Putamen (tissue), 1 donor: Measurements from ENCODE around the gene TCF7L1.
A peak's percentile ranks its signal among the peaks of the same experiment; 100 is the strongest.
"Not testable (repeated sequence)": the region's sequence is repeated elsewhere in the genome, so short reads cannot be mapped to it uniquely, and the experiment has no call there.

Experiments used
- DNase-seq: peaks from one replicate; pipeline ENCODE4 v3.0.0-alpha.2; 2016; ENCODE audit warnings: low spot score

TCF7L1 gene

GRCh38 chr2:85326406-85327159 lies 193.4 kb downstream of the TCF7L1 start:
- no peak for DNase-seq

DNA sequence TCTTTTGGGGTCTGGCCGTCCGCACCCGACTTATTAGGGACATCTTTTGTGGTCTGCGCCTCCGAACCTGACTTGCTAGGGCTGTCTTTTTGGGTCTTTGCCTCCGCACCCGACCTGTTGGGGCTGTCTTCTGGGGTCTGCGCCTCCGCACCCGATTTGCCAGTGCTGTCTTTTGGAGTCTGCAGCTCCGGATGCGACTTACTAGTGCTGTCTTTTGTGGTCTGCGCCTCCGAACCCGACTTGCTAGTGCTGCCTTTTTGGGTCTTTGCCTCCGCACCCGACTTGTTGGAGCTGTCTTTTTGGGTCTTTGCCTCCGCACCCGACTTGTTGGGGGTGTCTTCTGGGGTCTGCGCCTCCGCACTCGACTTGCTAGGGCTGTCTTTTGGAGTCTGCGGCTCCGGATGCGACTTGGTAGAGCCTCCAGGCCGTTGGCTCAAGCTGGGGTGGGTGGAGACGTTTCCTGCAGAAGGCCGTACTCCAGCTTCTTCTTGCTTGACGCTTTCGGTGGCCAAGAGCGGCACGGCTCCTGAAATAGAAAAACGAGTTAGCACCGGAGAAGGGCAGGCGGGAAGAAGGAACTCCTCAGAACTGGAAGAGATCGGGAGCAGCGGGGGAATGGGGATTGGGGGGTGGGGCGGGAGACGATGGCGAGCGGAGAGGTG lies 194.1 kb downstream of the TCF7L1 start:
- peak; percentile 34 for DNase-seq

- DNase-seq, result peak; percentile 94
Measured at GRCh38 chr2:85327822-85328617, 194.8 kb downstream of the TCF7L1 start, which contains the start of gene TGOLN2. TSS of gene TGOLN2 (minus strand) at chr2:85327989. CDS start at chr2:85327962, 27 bp downstream.

GRCh38 chr2:85329181-85329651 lies 196.0 kb downstream of the TCF7L1 start:
- DNase-seq, result no peak

- DNase-seq, result not testable (repeated sequence)
Measured at GRCh38 chr2:85329701-85330100, 196.5 kb downstream of the TCF7L1 start.

DNA sequence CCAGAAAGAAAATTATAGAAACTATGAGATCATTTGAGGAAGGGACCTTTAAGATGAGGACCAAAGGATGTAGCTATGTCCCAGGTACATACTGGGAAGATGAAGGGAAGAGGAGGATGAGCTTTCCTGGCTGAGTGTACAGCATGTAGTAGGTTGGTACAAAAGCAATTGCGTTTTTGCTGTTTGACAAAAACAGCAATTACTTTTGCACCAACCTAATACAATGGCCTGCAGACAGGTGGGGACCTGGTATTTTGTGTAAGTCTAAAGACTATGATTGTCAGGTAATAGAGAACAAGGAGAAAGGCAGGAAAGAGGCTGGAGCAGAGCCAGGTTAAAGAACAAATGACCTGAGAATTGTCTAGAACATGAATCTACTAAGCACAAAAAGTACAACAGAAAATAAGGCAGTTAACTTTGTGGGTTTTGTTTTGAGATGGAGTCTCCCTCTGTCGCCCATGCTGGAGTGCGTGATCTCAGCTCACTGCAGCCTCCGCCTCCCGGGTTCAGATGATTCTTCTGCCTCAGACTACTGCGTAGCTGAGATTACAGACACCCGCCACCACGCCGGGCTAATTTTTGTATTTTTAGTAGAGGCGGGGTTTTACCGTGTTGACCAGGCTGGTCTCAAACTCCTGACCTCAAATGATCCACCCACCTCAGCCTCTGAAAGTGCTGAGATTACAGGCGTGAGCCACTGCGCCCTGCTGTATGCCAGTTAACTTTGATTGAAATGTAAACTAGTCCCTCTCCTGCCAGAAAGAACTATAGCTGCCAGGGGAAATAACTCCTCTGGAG lies 197.8 kb downstream of the TCF7L1 start:
- DNase-seq, result no peak

DNA sequence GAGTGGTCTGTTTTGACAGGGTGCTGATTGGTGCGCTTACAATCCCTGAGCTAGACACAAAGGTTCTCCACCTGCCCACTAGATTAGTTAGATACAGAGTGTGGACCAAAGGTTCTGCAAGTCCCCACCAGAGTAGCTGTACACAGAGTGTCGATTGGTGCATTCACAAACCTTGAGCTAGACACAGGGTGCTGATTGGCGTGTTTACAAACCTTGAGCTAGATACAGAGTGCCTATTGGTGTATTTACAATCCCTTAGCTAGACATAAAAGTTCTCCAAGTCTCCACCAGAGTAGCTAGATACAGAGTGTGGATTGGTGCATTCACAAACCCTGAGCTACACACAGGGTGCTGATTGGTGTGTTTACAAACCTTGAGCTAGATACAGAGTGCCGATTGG lies 200.7 kb downstream of the TCF7L1 start:
- DNase-seq, result not testable (repeated sequence)

- DNase-seq, result no peak
Measured at GRCh38 chr2:85334928-85335327, 201.7 kb downstream of the TCF7L1 start.

DNA sequence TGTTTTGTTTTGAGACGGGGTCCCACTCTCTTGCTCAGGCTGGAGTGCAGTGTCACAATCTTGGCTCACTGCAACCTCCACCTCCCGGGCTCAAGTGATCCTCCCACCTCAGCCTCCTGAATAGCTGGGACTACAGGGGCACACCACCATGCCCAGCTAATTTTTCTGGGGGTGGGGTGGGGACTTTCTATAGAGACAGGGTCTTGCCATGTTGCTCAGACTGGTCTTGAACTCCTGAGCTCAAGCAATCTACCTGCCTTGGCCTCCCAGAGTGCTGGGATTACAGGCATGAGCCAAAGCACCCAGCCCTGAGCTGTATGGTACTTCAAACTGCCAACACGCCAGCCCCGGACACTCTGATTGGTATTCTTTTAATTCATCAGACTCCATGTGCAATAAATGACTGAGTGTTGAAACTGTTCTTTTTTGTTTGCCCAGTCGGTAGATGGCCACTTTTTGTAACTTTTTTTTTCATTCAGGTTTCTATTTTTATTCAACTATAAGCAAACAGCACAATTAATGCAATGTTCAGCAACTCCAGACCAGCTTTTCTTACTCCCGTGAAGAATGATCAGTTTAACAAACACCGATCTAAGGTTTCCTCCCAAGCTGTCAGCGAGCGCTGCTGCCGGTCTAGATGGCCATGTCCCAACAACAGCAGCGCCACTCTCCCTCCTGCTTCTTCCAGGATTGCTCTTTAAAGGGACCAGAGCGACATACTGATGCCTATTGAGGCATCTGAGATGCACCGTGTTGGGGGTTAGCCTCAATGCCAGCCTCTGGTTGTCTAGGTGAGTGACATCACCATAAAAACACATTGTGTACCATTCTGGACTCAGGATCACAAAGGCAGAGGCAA lies 207.1 kb downstream of the TCF7L1 start:
- no peak for DNase-seq

DNA sequence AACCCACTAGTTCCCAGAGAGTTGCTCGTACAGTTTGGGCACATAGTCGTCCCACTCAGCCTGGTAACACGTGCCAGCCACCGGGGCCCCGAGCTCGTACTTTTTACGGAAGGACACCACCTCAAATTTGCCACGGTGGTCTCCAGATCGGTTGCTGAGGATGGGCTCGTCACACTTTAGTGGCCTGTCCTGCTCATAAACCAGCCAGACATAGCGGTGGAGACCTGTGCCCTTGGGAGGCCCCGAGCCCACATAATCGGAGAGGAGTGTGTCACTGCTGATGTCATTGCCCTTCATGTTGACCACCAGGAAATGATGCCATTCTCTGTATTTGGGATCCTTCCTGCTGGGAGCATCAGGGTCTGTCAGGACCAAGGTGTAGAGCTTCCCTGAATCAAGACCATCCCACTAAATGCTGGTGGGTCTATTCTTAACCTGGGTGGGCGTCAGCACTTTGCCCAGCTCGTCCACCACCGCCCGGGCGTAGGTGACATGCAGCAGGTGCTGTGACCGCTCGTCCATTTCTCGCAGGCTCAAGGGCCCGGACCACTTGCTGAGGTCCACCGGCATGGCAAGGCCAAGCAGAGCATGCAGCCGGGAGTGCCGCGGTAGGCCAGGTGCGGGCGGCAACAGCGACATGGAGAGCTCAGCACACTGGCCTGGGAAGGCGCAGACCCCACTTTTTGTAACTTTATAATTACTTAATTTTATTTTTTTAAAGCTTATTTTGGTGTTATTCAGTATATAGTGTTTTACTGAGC lies 208.3 kb downstream of the TCF7L1 start:
- no peak for DNase-seq

DNA sequence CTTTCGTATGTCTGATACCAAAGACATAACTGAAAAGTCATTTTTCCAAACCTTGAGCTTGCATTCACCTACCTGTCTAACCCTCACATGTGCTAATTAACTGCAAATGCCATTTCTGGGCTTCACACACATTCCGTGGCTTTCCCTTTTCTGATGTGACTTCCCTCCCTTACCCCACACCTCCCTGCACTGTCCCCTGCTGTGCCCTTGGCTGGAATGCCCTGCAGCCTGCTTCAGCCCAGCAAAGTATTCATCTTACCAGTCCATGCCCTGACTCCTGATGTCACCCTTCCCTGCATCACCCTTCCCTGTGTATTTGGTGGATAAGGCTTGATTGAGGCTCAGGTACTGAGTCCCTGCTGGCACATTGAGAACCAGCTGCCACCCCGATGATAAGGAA lies 209.0 kb downstream of the TCF7L1 start:
- DNase-seq, result no peak

- DNase-seq, result not testable (repeated sequence)
Measured at GRCh38 chr2:85343207-85343895, 210.2 kb downstream of the TCF7L1 start.

DNA sequence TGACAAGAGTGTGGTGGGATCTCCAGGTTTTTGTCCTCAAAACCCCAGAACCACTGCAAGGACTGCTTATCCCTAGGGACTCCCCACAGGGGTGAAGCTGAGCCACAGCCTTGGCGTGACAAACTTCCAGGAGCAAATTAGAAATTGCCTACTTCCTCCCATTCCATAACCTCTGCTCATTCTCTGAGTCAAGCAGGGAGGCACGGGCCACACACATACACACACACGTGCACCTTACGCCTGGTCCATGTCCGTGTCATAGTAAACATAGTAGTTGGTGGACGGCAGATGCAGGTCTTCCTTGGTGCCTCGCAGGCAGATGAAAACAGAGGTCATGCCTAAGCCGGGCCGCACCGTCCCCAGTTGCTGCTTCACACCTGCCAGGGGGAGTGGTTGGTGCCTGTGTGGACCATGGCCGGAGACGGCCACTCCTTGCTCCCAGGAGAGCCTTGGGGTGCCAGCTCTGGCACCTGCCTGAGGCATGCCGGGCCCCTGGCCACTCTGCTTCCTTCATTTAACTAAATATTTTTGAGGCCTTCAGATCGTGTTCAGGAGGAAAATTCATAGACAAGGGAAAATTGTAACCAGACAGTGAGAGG lies 211.3 kb downstream of the TCF7L1 start:
- no peak for DNase-seq

DNA sequence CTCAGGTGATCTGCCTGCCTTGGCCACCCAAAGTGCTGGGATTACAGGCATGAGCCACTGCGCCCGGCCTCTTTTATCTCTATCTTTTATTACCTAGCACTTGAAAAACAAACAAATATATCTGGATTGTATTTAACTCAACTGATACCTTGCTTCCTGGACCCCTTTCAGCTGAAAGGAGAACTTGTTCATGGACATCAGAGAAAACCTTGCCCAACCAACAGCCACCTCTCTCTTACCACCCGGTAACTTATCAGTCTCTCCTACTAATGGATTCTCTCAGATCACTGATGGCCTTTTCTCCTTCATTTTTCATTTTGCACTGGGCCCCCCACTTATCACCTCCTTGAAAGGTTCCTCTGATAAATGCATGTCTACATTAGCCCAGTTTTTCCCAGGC lies 214.4 kb downstream of the TCF7L1 start:
- no peak for DNase-seq

DNA sequence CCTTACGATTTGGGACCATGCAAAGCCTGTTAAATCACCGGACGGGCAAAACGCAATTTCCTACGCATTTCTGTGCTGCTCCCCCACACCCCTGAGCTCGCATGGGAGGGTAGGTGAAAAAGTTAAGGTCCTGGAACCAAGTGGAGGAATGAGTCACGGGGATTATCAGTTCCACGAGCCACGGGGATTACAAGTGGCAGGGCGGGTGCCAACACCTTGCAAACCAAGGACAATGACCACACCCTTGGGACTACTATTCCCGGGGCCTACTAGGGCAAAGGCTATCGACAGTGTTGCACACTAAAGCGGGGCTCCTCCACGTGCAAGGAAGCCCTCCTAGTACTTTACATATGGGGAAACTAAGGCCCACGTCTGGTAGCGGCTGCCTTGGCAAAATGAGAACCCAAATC lies 220.7 kb downstream of the TCF7L1 start:
- peak; percentile 11 for DNase-seq

DNA sequence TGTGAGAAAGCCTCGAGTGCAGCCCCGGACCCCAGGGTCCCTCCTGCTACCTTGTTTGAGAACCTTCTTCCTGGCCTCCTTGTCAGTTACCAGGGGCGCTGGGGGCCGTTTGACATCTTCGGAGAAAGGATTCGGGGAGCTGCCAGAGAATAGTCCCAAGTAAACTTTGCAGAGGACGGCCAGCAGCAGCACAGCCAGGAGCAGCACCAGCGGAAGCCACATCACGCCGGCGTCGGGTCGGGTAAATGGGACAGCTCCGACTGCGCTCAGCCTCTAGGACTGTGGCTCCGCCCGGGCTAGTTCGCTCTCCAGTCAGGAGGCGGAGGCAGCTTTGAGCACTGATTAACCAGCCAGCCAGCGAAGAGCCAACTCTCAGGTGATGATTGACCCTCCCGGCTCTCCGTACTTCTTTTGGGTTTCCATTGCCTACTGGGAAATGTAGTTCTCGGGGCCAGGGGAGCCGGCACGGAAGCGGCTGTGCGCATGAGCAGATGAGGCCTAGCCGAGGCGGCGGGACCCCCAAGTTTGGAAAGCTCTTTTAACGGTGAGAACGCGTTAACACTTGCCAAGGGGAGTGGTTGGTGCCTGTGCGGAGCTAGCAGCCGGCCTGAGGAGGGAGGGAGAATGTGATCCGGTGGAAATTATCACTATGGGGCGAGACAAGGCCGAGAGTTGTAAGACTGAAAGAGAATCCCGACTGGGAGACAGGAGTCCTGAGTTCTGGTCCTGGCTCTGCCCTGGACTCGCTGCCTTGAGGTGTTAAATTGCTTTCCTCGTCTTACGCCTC lies 221.3 kb downstream of the TCF7L1 start, which contains the start of the genes ELMOD3 and RETSAT:
TSS of gene ELMOD3 (plus strand) at position 484 of the 787 bp plus-strand sequence. CDS start 2,430 bp downstream, outside the sequence.
TSS of gene RETSAT (minus strand) at position 243 of the 787 bp plus-strand sequence. CDS start at position 222, 21 bp downstream.
- peak; percentile 98 for DNase-seq

- no peak for DNase-seq
Measured at GRCh38 chr2:85355073-85355410, 221.8 kb downstream of the TCF7L1 start.

- DNase-seq, result no peak
Measured at GRCh38 chr2:85355521-85355920, 222.3 kb downstream of the TCF7L1 start.
